Stimulated activated naive CD4-positive, alpha-beta T cell treated with Interleukin-2 at 50 U/mL for 16 hours (primary cell): Measurements from ENCODE around the gene OCSTAMP.
A peak's percentile ranks its signal among the peaks of the same experiment; 100 is the strongest.

Experiments used
- DNase-seq: peaks from one replicate; lab custom pipeline; 2025; lab: John Stamatoyannopoulos, UW

Gene OCSTAMP

GRCh38 chr20:46519471-46520068, 30.9 kb downstream of the OCSTAMP start:
- no peak for DNase-seq

GRCh38 chr20:46512943-46513844, 37.3 kb downstream of the OCSTAMP start, which contains the start of gene ZNF334:
Gene ZNF334, minus strand, starts transcription at chr20:46513559. Its CDS starts 1,457 bp downstream, at chr20:46512102.
- DNase-seq, result peak; percentile 20

DNA sequence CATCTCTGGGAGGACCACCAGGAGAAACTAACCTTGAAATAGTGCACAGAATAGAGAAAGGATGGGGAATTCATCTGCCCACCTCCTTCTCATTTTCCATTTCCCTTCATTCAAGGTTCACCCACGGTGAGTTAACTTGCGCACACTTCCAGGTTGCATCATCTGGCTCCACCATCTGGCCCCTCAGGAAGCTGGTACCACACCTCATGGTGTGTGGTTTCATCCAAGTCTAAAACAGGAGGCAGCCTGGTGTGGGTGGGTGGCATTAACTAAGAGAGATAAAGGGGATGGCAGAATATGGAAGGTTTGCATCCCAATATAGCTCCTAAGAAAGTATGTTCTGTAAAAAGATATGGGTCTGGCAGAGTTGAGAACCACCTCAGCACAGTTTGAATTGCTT, 40.9 kb downstream of the OCSTAMP start:
- DNase-seq, result no peak

DNA sequence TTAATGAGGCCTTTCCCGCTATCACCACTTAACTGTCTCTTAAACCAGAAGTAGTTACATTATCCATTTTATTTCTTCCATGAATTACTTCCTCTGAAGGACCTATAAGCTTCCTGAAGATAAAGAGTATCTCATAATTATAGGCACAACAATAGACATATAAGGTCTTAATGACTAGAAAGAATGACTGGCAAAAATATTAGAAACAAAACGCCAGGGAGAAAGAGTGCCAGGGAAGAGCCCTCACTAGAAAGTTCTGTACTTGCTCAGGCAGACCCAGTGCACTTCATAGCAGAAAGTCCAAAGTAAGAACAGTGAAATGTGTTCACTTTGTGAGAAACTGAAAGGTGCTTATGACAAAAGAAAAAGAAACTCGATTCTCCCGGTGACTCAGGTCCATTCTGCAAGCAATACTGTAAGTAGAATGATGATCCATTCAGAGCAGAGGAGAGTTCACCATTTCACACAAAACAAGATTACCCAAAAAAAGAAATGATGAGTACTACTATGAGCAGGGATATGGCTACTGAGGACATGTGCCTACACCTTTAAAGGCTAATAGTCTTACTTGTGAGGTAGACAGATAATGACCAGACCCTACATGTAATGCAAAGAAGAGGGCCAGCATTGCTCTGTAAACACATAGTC, 42.6 kb downstream of the OCSTAMP start:
- DNase-seq, result no peak

DNA sequence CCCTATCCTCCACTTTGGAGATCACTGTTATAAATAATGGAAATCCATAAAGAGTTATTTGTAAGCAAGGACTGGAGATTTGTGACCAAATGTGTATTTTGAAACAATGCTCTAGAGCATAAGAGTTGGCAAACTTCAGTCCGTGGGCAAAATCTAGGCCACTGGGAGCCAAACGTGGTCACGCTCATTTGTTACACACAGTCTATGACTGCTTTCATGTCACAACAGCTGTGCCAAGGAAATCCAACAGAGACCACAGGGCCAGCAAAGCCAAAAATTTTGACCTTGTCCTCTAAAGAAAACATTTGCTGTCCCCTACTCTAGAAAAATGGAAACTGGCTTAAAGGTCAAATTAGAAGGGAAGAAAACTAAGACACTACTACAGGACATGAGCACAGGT, 44.9 kb downstream of the OCSTAMP start:
- no peak for DNase-seq

- no peak for DNase-seq
Observed at GRCh38 chr20:46501961-46502360, 48.5 kb downstream of the OCSTAMP start.

- DNase-seq, result no peak
Observed at GRCh38 chr20:46501337-46501942, 49.0 kb downstream of the OCSTAMP start.

DNA sequence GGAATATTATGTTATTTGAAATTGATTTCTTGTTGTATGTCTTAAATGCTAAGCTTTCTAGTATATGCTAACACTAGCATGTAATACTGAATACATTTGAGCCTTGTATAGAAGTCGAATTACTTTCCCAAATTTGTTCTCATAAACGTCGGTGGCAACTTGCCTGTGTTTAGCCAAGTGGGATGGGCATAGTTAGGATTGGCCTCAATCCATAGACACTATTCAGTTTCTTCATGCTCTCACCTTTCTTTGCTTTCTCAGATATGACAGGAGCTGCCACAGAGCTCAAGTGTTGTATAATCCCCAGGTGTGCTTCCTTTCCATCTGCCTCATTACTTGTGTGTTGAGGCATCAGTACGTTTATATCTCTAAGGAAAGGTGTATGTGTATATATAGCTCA, 56.4 kb downstream of the OCSTAMP start:
- no peak for DNase-seq

GRCh38 chr20:46491354-46491753, 59.1 kb downstream of the OCSTAMP start:
- no peak for DNase-seq
